Ishikawa (cell line): ENCODE data around the gene MYOT.

ENCODE experiments used
- CEBPB ChIP-seq: IDR thresholded peaks from 2 replicates; pipeline ENCODE4 v1.6.1; 2012
- CREB1 ChIP-seq: IDR thresholded peaks from 2 replicates; pipeline ENCODE4 v1.6.1; 2012; ENCODE audit warnings: low read depth
- EGR1 ChIP-seq: IDR thresholded peaks from 2 replicates; pipeline ENCODE4 v1.6.1; 2012
- EP300 ChIP-seq: IDR thresholded peaks from 2 replicates; pipeline ENCODE4 v1.6.1; 2012; ENCODE audit warnings: borderline replicate concordance
- FOXM1 ChIP-seq: IDR thresholded peaks from 2 replicates; pipeline ENCODE4 v1.6.1; 2012; ENCODE audit warnings: low read depth, borderline replicate concordance
- MAX ChIP-seq: IDR thresholded peaks from 2 replicates; pipeline ENCODE4 v1.6.1; 2012
- RAD21 ChIP-seq: IDR thresholded peaks from 2 replicates; pipeline ENCODE4 v1.6.1; 2012; ENCODE audit warnings: low read depth
- TAF1 ChIP-seq: IDR thresholded peaks from 2 replicates; pipeline ENCODE4 v1.6.1; 2012; ENCODE audit warnings: low read depth, mild to moderate bottlenecking
- USF1 ChIP-seq: IDR thresholded peaks from 2 replicates; pipeline ENCODE4 v1.6.1; 2012
- YY1 ChIP-seq: IDR thresholded peaks from 2 replicates; pipeline ENCODE4 v1.6.1; 2012; ENCODE audit warnings: low read depth
- TF ChIP-seq, protein P1 (sequence below): IDR thresholded peaks from 2 replicates; pipeline ENCODE4 v1.6.1; 2012; ENCODE audit warnings: low read depth, mild to moderate bottlenecking

DNA sequence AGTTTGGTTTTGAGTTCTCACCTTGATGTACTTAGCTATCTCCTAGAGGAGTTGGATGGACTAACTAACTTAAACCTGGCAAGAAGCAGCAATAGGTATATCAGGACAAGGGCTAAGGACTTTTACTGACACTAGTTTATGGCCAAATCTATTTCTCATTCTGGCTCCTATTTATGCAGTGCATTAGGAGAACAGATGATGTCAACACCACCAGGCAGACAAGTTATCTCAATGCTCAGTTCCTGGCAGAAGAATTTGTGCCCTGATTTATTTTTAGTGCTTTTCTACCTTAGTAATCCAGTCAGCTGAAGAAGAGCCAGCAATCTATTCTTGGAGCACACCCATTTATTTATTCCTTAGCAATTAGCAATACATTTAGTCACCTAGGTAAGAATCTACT lies 30.7 kb upstream of the MYOT start:
- TF ChIP-seq, protein P1, sequence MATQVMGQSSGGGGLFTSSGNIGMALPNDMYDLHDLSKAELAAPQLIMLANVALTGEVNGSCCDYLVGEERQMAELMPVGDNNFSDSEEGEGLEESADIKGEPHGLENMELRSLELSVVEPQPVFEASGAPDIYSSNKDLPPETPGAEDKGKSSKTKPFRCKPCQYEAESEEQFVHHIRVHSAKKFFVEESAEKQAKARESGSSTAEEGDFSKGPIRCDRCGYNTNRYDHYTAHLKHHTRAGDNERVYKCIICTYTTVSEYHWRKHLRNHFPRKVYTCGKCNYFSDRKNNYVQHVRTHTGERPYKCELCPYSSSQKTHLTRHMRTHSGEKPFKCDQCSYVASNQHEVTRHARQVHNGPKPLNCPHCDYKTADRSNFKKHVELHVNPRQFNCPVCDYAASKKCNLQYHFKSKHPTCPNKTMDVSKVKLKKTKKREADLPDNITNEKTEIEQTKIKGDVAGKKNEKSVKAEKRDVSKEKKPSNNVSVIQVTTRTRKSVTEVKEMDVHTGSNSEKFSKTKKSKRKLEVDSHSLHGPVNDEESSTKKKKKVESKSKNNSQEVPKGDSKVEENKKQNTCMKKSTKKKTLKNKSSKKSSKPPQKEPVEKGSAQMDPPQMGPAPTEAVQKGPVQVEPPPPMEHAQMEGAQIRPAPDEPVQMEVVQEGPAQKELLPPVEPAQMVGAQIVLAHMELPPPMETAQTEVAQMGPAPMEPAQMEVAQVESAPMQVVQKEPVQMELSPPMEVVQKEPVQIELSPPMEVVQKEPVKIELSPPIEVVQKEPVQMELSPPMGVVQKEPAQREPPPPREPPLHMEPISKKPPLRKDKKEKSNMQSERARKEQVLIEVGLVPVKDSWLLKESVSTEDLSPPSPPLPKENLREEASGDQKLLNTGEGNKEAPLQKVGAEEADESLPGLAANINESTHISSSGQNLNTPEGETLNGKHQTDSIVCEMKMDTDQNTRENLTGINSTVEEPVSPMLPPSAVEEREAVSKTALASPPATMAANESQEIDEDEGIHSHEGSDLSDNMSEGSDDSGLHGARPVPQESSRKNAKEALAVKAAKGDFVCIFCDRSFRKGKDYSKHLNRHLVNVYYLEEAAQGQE = no peak
- no peak for TF ChIP-seq TAF1
- TF ChIP-seq USF1 = no peak
- TF ChIP-seq EGR1 = no peak
- TF ChIP-seq CEBPB = no peak
- no peak for TF ChIP-seq RAD21
- TF ChIP-seq EP300 = no peak
- TF ChIP-seq MAX = no peak
- no peak for TF ChIP-seq YY1
- TF ChIP-seq CREB1 = no peak
- no peak for TF ChIP-seq FOXM1
